ENCODE data around the gene TTC7B.

TTC7B gene

GRCh38 chr14:90490720-90491050, 325.5 kb downstream of the TTC7B start:
- FAIRE-seq (no peak), DNase-seq (ENCODE audit: extremely low spot score, insufficient read length, low read depth) (no peak)

DNA sequence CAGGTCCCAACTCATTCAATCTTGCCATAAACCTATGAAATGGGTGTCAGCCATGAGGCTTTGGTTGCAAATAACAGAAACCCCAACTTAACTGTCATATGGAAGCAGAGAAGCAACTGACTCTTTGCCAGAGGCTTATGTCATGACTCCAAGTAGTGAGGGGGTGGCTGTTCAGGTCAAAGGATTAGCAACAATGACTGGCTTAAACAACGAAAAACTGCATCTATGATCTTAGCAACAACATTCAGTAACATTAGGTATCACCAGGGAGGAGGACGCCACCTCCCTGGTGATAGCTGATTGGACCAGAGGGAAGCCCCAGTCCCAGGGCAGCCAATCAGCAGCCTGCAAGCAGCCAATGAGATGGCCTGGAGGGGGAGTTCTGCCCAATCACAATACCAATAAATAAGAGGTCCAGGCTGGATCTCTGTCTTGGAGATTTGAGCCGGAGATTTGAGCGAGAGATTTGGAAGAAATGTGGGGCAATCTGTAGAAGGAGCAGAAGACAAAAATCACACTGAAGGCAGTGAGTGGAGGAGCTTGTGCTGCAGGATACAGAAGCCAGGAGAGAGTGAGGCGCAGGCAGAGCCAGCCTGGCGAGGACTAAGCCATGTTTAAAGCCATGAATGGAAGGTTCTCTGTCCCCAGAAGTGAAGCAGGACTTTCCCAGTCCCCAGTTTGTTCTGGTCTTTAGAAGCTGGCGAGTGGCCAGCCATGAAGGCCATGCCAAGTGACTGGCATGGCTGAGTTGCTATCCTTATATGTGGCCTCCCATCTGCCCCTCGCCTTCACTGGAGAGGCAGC, 326.1 kb downstream of the TTC7B start:
- no peak for DNase-seq (ENCODE audit: extremely low spot score, insufficient read length, low read depth)
- FAIRE-seq = no peak

- no peak for DNase-seq (ENCODE audit: extremely low spot score, insufficient read length, low read depth)
- no peak for FAIRE-seq
Observed at GRCh38 chr14:90489306-90489705, 326.9 kb downstream of the TTC7B start.

- DNase-seq (ENCODE audit: extremely low spot score, insufficient read length, low read depth) (no peak), FAIRE-seq (no peak)
Observed at GRCh38 chr14:90488256-90488655, 328.0 kb downstream of the TTC7B start.

GRCh38 chr14:90487462-90487861, 328.8 kb downstream of the TTC7B start:
- no peak for DNase-seq (ENCODE audit: extremely low spot score, insufficient read length, low read depth)
- FAIRE-seq = no peak

DNA sequence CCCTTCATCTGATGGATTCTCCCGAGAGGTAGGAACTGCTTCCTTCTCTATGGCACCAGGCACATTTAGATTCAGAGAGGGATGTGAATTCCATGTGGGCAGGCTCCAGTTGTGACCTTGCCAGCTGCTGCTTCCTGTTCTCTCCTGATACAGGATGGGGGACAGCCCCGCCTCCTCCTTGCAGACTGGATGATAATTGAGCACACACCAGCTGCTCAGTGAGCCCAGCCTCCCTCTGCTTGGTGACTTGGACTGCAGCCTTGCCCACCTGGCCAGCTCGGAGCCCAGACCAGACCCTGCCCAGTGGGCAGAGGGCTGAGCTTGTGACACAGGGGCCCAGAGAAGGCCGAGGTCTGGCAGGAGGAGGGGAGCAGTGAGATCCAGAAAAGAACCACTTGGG, 329.2 kb downstream of the TTC7B start:
- DNase-seq (ENCODE audit: extremely low spot score, insufficient read length, low read depth) (no peak), FAIRE-seq (no peak)

GRCh38 chr14:90484291-90484690, 331.9 kb downstream of the TTC7B start:
- FAIRE-seq (no peak), DNase-seq (ENCODE audit: extremely low spot score, insufficient read length, low read depth) (no peak)

- FAIRE-seq (no peak), DNase-seq (ENCODE audit: extremely low spot score, insufficient read length, low read depth) (no peak)
Observed at GRCh38 chr14:90483571-90483974, 332.7 kb downstream of the TTC7B start.

GRCh38 chr14:90483117-90483516, 333.1 kb downstream of the TTC7B start:
- DNase-seq (ENCODE audit: extremely low spot score, insufficient read length, low read depth) (no peak), FAIRE-seq (no peak)

- no peak for FAIRE-seq
- no peak for DNase-seq (ENCODE audit: extremely low spot score, insufficient read length, low read depth)
Observed at GRCh38 chr14:90475298-90475697, 340.9 kb downstream of the TTC7B start.

All from GM18507 (cell line).